ENCODE data around the gene MAP1B.

The MAP1B gene

GRCh38 chr5:72126796-72127195 lies 19.5 kb downstream of the MAP1B start:
- H2AFZ ChIP-seq (ENCODE audit: low read depth, low read length), result no peak overlapping the region
- no peak overlapping the region for H2AK5ac ChIP-seq (ENCODE audit: low read length, severe bottlenecking)
- H3K18ac ChIP-seq (ENCODE audit: low read depth in 1 of 2, low read length in 2 of 2), result no peak overlapping the region
- H2BK15ac ChIP-seq (ENCODE audit: low read depth, poor library complexity, severe bottlenecking), result no peak overlapping the region
- no peak overlapping the region for H3K14ac ChIP-seq (ENCODE audit: low read length in 2 of 2)
- H4K91ac ChIP-seq (ENCODE audit: low read length), result no peak overlapping the region
- H2BK5ac ChIP-seq (ENCODE audit: low read depth, low read length, poor library complexity, severe bottlenecking), result no peak overlapping the region
- no peaks in the 10 kb centered on the region for H3K27me3 ChIP-seq (ENCODE audit: control insufficient read depth in 1 of 2, insufficient read depth in 1 of 2, low read length in 2 of 2)
- no peak overlapping the region for H3K27ac ChIP-seq (ENCODE audit: low read length, poor library complexity, severe bottlenecking)
- peaks cover 4% of the 10 kb centered on the region for H3K4me1 ChIP-seq (ENCODE audit: control insufficient read depth, insufficient read depth, low read depth, low read length)
- no peaks in the 10 kb centered on the region for H3K9me3 ChIP-seq (ENCODE audit: control insufficient read depth, low read length)
- H3K4me2 ChIP-seq (ENCODE audit: low read length, poor library complexity, severe bottlenecking), result no peak overlapping the region
- no peak overlapping the region for H2BK120ac ChIP-seq (ENCODE audit: low read depth, low read length)
- 100% methylated on average over 1 of the region's 2 CpGs for WGBS
- no peak overlapping the region for H3K9ac ChIP-seq (ENCODE audit: low read length)
- no peak for DNase-seq
- H3K23ac ChIP-seq (ENCODE audit: low read length in 2 of 2), result no peak overlapping the region
- H3K79me1 ChIP-seq (replicated peaks; ENCODE audit: low read length, poor library complexity, severe bottlenecking), result peaks cover 15% of the 10 kb centered on the region
- H3K4ac ChIP-seq (ENCODE audit: low read depth in 1 of 2, low read length in 2 of 2), result no peak overlapping the region
- no peak overlapping the region for H2BK12ac ChIP-seq (ENCODE audit: low read length in 2 of 2)
- peaks cover 7 to 47% of the 10 kb centered on the region in 2 experiments for H3K36me3 ChIP-seq (ENCODE audit: control insufficient read depth in 1 of 2, insufficient read depth in 2 of 2, low read depth in 1 of 2, low read length in 2 of 2)
- no peak overlapping the region for H3K4me3 ChIP-seq (ENCODE audit: insufficient read depth in 1 of 2, low read depth in 1 of 2, low read length in 2 of 2)
- H4K8ac ChIP-seq (ENCODE audit: low read length), result no peak overlapping the region

- H3K4me1 ChIP-seq (ENCODE audit: control insufficient read depth, insufficient read depth, low read depth, low read length), result peaks cover 5% of the 10 kb centered on the region
- H3K4me3 ChIP-seq (ENCODE audit: insufficient read depth in 1 of 2, low read depth in 1 of 2, low read length in 2 of 2), result peak overlapping the region in 1 of 2 experiments; percentile 25
- peaks cover 7% of the 10 kb centered on the region for H3K79me1 ChIP-seq (replicated peaks; ENCODE audit: low read length, poor library complexity, severe bottlenecking)
- no peak overlapping the region for H4K91ac ChIP-seq (ENCODE audit: low read length)
- H3K23ac ChIP-seq (ENCODE audit: low read length in 2 of 2), result no peak overlapping the region
- no peak overlapping the region for H3K18ac ChIP-seq (ENCODE audit: low read depth in 1 of 2, low read length in 2 of 2)
- no peak overlapping the region for H3K4ac ChIP-seq (ENCODE audit: low read depth in 1 of 2, low read length in 2 of 2)
- no peak overlapping the region for H2AFZ ChIP-seq (ENCODE audit: low read depth, low read length)
- H2BK120ac ChIP-seq (ENCODE audit: low read depth, low read length), result no peak overlapping the region
- no peak overlapping the region for H2BK5ac ChIP-seq (ENCODE audit: low read depth, low read length, poor library complexity, severe bottlenecking)
- no CpG with 5 or more reads among the region's 1 CpG for WGBS
- H3K27ac ChIP-seq (ENCODE audit: low read length, poor library complexity, severe bottlenecking), result no peak overlapping the region
- no peak overlapping the region for H2BK15ac ChIP-seq (ENCODE audit: low read depth, poor library complexity, severe bottlenecking)
- H2AK5ac ChIP-seq (ENCODE audit: low read length, severe bottlenecking), result no peak overlapping the region
- H3K14ac ChIP-seq (ENCODE audit: low read length in 2 of 2), result no peak overlapping the region
- peaks cover 7 to 24% of the 10 kb centered on the region in 2 experiments for H3K36me3 ChIP-seq (ENCODE audit: control insufficient read depth in 1 of 2, insufficient read depth in 2 of 2, low read depth in 1 of 2, low read length in 2 of 2)
- H3K27me3 ChIP-seq (ENCODE audit: control insufficient read depth in 1 of 2, insufficient read depth in 1 of 2, low read length in 2 of 2), result no peaks in the 10 kb centered on the region
- H3K9me3 ChIP-seq (ENCODE audit: control insufficient read depth, low read length), result no peaks in the 10 kb centered on the region
- H2BK12ac ChIP-seq (ENCODE audit: low read length in 2 of 2), result no peak overlapping the region
- H4K8ac ChIP-seq (ENCODE audit: low read length), result no peak overlapping the region
- DNase-seq, result no peak
- H3K9ac ChIP-seq (ENCODE audit: low read length), result peak overlapping the region; percentile 37
- H3K4me2 ChIP-seq (ENCODE audit: low read length, poor library complexity, severe bottlenecking), result no peak overlapping the region
Measured at GRCh38 chr5:72129725-72130124, 22.4 kb downstream of the MAP1B start.

- no peak overlapping the region for H3K18ac ChIP-seq (ENCODE audit: low read depth in 1 of 2, low read length in 2 of 2)
- no peak overlapping the region for H3K27ac ChIP-seq (ENCODE audit: low read length, poor library complexity, severe bottlenecking)
- H3K9ac ChIP-seq (ENCODE audit: low read length), result peak overlapping the region; percentile 39
- peaks cover 8% of the 10 kb centered on the region for H3K79me1 ChIP-seq (replicated peaks; ENCODE audit: low read length, poor library complexity, severe bottlenecking)
- no peaks in the 10 kb centered on the region for H3K9me3 ChIP-seq (ENCODE audit: control insufficient read depth, low read length)
- no peak for DNase-seq
- H2AK5ac ChIP-seq (ENCODE audit: low read length, severe bottlenecking), result no peak overlapping the region
- H4K91ac ChIP-seq (ENCODE audit: low read length), result no peak overlapping the region
- no CpG with 5 or more reads among the region's 2 CpGs for WGBS
- H3K36me3 ChIP-seq (ENCODE audit: control insufficient read depth in 1 of 2, insufficient read depth in 2 of 2, low read depth in 1 of 2, low read length in 2 of 2), result peaks cover 7 to 20% of the 10 kb centered on the region in 2 experiments
- H3K14ac ChIP-seq (ENCODE audit: low read length in 2 of 2), result no peak overlapping the region
- H2BK15ac ChIP-seq (ENCODE audit: low read depth, poor library complexity, severe bottlenecking), result no peak overlapping the region
- H2BK5ac ChIP-seq (ENCODE audit: low read depth, low read length, poor library complexity, severe bottlenecking), result no peak overlapping the region
- no peak overlapping the region for H3K4ac ChIP-seq (ENCODE audit: low read depth in 1 of 2, low read length in 2 of 2)
- no peak overlapping the region for H4K8ac ChIP-seq (ENCODE audit: low read length)
- peaks cover 5% of the 10 kb centered on the region for H3K4me1 ChIP-seq (ENCODE audit: control insufficient read depth, insufficient read depth, low read depth, low read length)
- H3K23ac ChIP-seq (ENCODE audit: low read length in 2 of 2), result no peak overlapping the region
- peak overlapping the region in 1 of 2 experiments; percentile 27 for H3K4me3 ChIP-seq (ENCODE audit: insufficient read depth in 1 of 2, low read depth in 1 of 2, low read length in 2 of 2)
- H2BK120ac ChIP-seq (ENCODE audit: low read depth, low read length), result no peak overlapping the region
- no peak overlapping the region for H2BK12ac ChIP-seq (ENCODE audit: low read length in 2 of 2)
- no peak overlapping the region for H2AFZ ChIP-seq (ENCODE audit: low read depth, low read length)
- no peaks in the 10 kb centered on the region for H3K27me3 ChIP-seq (ENCODE audit: control insufficient read depth in 1 of 2, insufficient read depth in 1 of 2, low read length in 2 of 2)
- H3K4me2 ChIP-seq (ENCODE audit: low read length, poor library complexity, severe bottlenecking), result no peak overlapping the region
Measured at GRCh38 chr5:72130351-72130761, 23.1 kb downstream of the MAP1B start.

GRCh38 chr5:72133212-72133990 lies 26.1 kb downstream of the MAP1B start:
- Histone ChIP-seq H3K9me3 (ENCODE audit: control insufficient read depth, low read length) (no peaks in the 10 kb centered on the region), H2AFZ (ENCODE audit: low read depth, low read length) (no peak overlapping the region), H2BK120ac (ENCODE audit: low read depth, low read length) (no peak overlapping the region), H2BK12ac (ENCODE audit: low read length in 2 of 2) (no peak overlapping the region), H3K27ac (ENCODE audit: low read length, poor library complexity, severe bottlenecking) (no peak overlapping the region), H2AK5ac (ENCODE audit: low read length, severe bottlenecking) (no peak overlapping the region), H4K91ac (ENCODE audit: low read length) (no peak overlapping the region), H3K14ac (ENCODE audit: low read length in 2 of 2) (no peak overlapping the region), H2BK5ac (ENCODE audit: low read depth, low read length, poor library complexity, severe bottlenecking) (no peak overlapping the region), H3K4me2 (ENCODE audit: low read length, poor library complexity, severe bottlenecking) (no peak overlapping the region), H2BK15ac (ENCODE audit: low read depth, poor library complexity, severe bottlenecking) (no peak overlapping the region), H3K18ac (ENCODE audit: low read depth in 1 of 2, low read length in 2 of 2) (peak overlapping the region in 1 of 2 experiments; percentile 13), H3K9ac (ENCODE audit: low read length) (peak overlapping the region; percentile 45), H4K8ac (ENCODE audit: low read length) (no peak overlapping the region), H3K23ac (ENCODE audit: low read length in 2 of 2) (no peak overlapping the region), H3K79me1 (replicated peaks; ENCODE audit: low read length, poor library complexity, severe bottlenecking) (peaks cover 7% of the 10 kb centered on the region), H3K4ac (ENCODE audit: low read depth in 1 of 2, low read length in 2 of 2) (no peak overlapping the region), H3K4me3 (ENCODE audit: insufficient read depth in 1 of 2, low read depth in 1 of 2, low read length in 2 of 2) (no peak overlapping the region), H3K27me3 (ENCODE audit: control insufficient read depth in 1 of 2, insufficient read depth in 1 of 2, low read length in 2 of 2) (no peaks in the 10 kb centered on the region), H3K36me3 (ENCODE audit: control insufficient read depth in 1 of 2, insufficient read depth in 2 of 2, low read depth in 1 of 2, low read length in 2 of 2) (peaks cover 7 to 15% of the 10 kb centered on the region in 2 experiments), H3K4me1 (ENCODE audit: control insufficient read depth, insufficient read depth, low read depth, low read length) (peaks cover 3% of the 10 kb centered on the region)
- WGBS, result 90% methylated on average over 3 of the region's 4 CpGs
- no peak for DNase-seq

All from mesenchymal stem cell (in vitro differentiated cells and primary cell).